SK-N-MC (cell line): ENCODE measurements around the gene FTH1.

Experiments used
- EZH2 ChIP-seq: fragments of 200-600 bp; sonication (generic); IDR thresholded peaks from one replicate; pipeline ENCODE4 v1.6.1; 2017; ENCODE audit warnings: antibody characterized with exemption
- POLR2AphosphoS5 ChIP-seq: IDR thresholded peaks from 2 replicates; pipeline ENCODE4 v1.6.1; 2012; ENCODE audit warnings: mild to moderate bottlenecking, low read depth, low read length, borderline replicate concordance

GRCh38 chr11:61927501-61927900 is 39.9 kb downstream of the FTH1 start:
- TF ChIP-seq POLR2AphosphoS5 (no peak), EZH2 (no peak)
